ENCODE data around the gene DNASE2.

Gene DNASE2

GRCh38 chr19:12867120-12868099 is 13.8 kb downstream of the DNASE2 start:
- no peak overlapping the region for H3K9ac ChIP-seq (ENCODE audit: low read length)
- H3K79me2 ChIP-seq (ENCODE audit: insufficient read depth, low read length) = no peaks in the 10 kb centered on the region
- H2AFZ ChIP-seq (ENCODE audit: low read depth, low read length, severe bottlenecking) = no peak overlapping the region
- no peaks in the 10 kb centered on the region for H3K9me2 ChIP-seq (replicated peaks; ENCODE audit: insufficient read depth, low read length)
- no peaks in the 10 kb centered on the region for H3K27me3 ChIP-seq (ENCODE audit: low read length)
- TF ChIP-seq EZH2phosphoT487 (conservative IDR thresholded peaks at IDR 0.05; ENCODE audit: low read length) (no peak), CTCF (IDR thresholded peaks at IDR 0.05; ENCODE audit: insufficient read depth, low read length, poor library complexity, severe bottlenecking) (no peak)
- H3K4me3 ChIP-seq (ENCODE audit: insufficient read depth, low read length, poor library complexity, severe bottlenecking) = no peak overlapping the region
- no peaks in the 10 kb centered on the region for H3K9me3 ChIP-seq (ENCODE audit: insufficient read depth, low read length)
- no peak overlapping the region for H3K27ac ChIP-seq (ENCODE audit: low read depth, low read length)
- H3F3A ChIP-seq (ENCODE audit: insufficient read depth) = peaks cover 5% of the 10 kb centered on the region; the same call in 1 of the 2 replicates
- no peaks in the 10 kb centered on the region for H3K36me3 ChIP-seq (ENCODE audit: low read length)
- no peaks in the 10 kb centered on the region for H4K20me1 ChIP-seq (ENCODE audit: low read depth, low read length)
- peak overlapping the region; percentile 13 for H3K4me2 ChIP-seq (ENCODE audit: low read depth, low read length, poor library complexity, severe bottlenecking)

DNA sequence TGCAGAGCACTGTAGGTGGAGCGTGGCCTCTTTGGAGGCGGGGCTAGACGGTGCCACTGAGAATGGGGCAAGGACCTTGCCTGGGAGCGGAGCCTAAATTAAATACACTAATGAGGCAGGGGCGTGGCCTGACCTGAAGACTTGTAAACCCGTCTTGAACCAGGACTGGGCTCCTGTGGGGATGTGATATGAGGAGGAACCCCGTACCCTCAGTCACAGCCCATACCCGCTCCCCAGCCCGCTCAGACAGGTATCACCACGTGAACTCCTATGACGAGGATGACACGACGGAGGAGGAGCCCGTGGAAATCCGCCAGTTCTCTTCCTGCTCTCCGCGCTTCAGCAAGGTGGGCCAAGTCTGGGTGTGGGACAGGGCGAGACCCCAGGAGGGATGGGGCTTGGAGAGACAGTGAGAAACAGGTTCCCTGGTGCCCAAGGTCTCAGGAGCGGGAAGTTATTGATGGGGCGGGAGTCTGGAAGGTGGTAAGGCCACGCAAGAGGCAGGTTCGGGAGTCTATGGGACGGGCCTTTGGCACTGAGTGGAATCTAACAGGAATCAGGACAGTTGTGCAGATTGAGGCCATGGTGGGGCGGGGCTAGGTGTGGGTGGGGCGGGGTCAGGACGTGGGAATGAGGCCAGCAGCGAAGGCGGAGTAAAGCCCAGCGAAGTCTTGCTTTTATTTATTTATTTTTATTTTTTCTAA is 14.7 kb downstream of the DNASE2 start:
- H3K4me2 ChIP-seq (ENCODE audit: low read depth, low read length, poor library complexity, severe bottlenecking) = no peak overlapping the region
- no peak for TF ChIP-seq CTCF (IDR thresholded peaks at IDR 0.05; ENCODE audit: insufficient read depth, low read length, poor library complexity, severe bottlenecking)
- TF ChIP-seq EZH2phosphoT487 (conservative IDR thresholded peaks at IDR 0.05; ENCODE audit: low read length) = no peak
- no peak overlapping the region for H2AFZ ChIP-seq (ENCODE audit: low read depth, low read length, severe bottlenecking)
- H4K20me1 ChIP-seq (ENCODE audit: low read depth, low read length) = no peaks in the 10 kb centered on the region
- no peaks in the 10 kb centered on the region for H3K27me3 ChIP-seq (ENCODE audit: low read length)
- no peaks in the 10 kb centered on the region for H3K9me2 ChIP-seq (replicated peaks; ENCODE audit: insufficient read depth, low read length)
- no peak overlapping the region for H3K9ac ChIP-seq (ENCODE audit: low read length)
- H3F3A ChIP-seq (ENCODE audit: insufficient read depth) = no peaks in the 10 kb centered on the region
- H3K9me3 ChIP-seq (ENCODE audit: insufficient read depth, low read length) = no peaks in the 10 kb centered on the region
- H3K27ac ChIP-seq (ENCODE audit: low read depth, low read length) = no peak overlapping the region
- no peak overlapping the region for H3K4me3 ChIP-seq (ENCODE audit: insufficient read depth, low read length, poor library complexity, severe bottlenecking)
- H3K79me2 ChIP-seq (ENCODE audit: insufficient read depth, low read length) = no peaks in the 10 kb centered on the region
- H3K36me3 ChIP-seq (ENCODE audit: low read length) = no peaks in the 10 kb centered on the region

GRCh38 chr19:12865746-12866415 is 15.4 kb downstream of the DNASE2 start:
- Histone ChIP-seq H3K4me2 (ENCODE audit: low read depth, low read length, poor library complexity, severe bottlenecking) (no peak overlapping the region), H3K79me2 (ENCODE audit: insufficient read depth, low read length) (no peaks in the 10 kb centered on the region)

More at GRCh38 chr19:12865746-12866415, 15.4 kb downstream of the DNASE2 start:
- no peaks in the 10 kb centered on the region for H4K20me1 ChIP-seq (ENCODE audit: low read depth, low read length)
- H3K27me3 ChIP-seq (ENCODE audit: low read length) = no peaks in the 10 kb centered on the region
- no peaks in the 10 kb centered on the region for H3K36me3 ChIP-seq (ENCODE audit: low read length)
- no peaks in the 10 kb centered on the region for H3F3A ChIP-seq (ENCODE audit: insufficient read depth)
- H2AFZ ChIP-seq (ENCODE audit: low read depth, low read length, severe bottlenecking) = no peak overlapping the region
- no peaks in the 10 kb centered on the region for H3K9me2 ChIP-seq (replicated peaks; ENCODE audit: insufficient read depth, low read length)
- no peaks in the 10 kb centered on the region for H3K9me3 ChIP-seq (ENCODE audit: insufficient read depth, low read length)
- no peak overlapping the region for H3K4me3 ChIP-seq (ENCODE audit: insufficient read depth, low read length, poor library complexity, severe bottlenecking)
- no peak overlapping the region for H3K27ac ChIP-seq (ENCODE audit: low read depth, low read length)
- TF ChIP-seq CTCF (IDR thresholded peaks at IDR 0.05; ENCODE audit: insufficient read depth, low read length, poor library complexity, severe bottlenecking) (no peak), EZH2phosphoT487 (conservative IDR thresholded peaks at IDR 0.05; ENCODE audit: low read length) (no peak)
- H3K9ac ChIP-seq (ENCODE audit: low read length) = no peak overlapping the region
